WTC11 (cell line): ENCODE data around the gene TFPI2.

Experiments used
- CBFB ChIP-seq: sonication (generic); formaldehyde crosslinking; IDR thresholded peaks from 2 replicates; pipeline ENCODE4 v1.8.1; 2022; ENCODE audit warnings: mild to moderate bottlenecking, low read depth, missing genetic modification reagents
- CREM ChIP-seq: sonication (generic); formaldehyde crosslinking; IDR thresholded peaks from 2 replicates; pipeline ENCODE4 v1.8.1; 2022; ENCODE audit warnings: mild to moderate bottlenecking, missing genetic modification reagents, moderate library complexity
- FOXP1 ChIP-seq: sonication (generic); formaldehyde crosslinking; IDR thresholded peaks from 2 replicates; pipeline ENCODE4 v1.8.0; 2022; ENCODE audit warnings: missing genetic modification reagents, mild to moderate bottlenecking, moderate library complexity, borderline replicate concordance
- PRDM15 ChIP-seq: sonication (generic); formaldehyde crosslinking; IDR thresholded peaks from 2 replicates; pipeline ENCODE4 v1.8.0; 2022; ENCODE audit warnings: missing genetic modification reagents
- ZNF263 ChIP-seq: sonication (generic); formaldehyde crosslinking; IDR thresholded peaks from 2 replicates; pipeline ENCODE4 v1.8.1; 2022; ENCODE audit warnings: low read depth, mild to moderate bottlenecking, moderate library complexity, missing genetic modification reagents

- TF ChIP-seq CREM (CRISPR knock-in tag) (no peak), PRDM15 (CRISPR knock-in tag) (no peak), CBFB (no peak), FOXP1 (CRISPR knock-in tag) (no peak), ZNF263 (CRISPR knock-in tag) (no peak)
Measured at GRCh38 chr7:93890041-93890463, 501 bp downstream of the TFPI2 start.
